ENCODE measurements around the gene CDC42BPB. TPM values are rescaled to one million over a fixed set of nuclear protein-coding genes. Genes with fewer than 3 reads are reported as not detected.

CDC42BPB gene
- total RNA-seq, 1 donor from 2014 or later: 103 TPM

- Mint-ChIP-seq H3K27ac (no peak overlapping the region), H3K4me1 (no peaks in the 10 kb centered on the region), H3K36me3 (peaks cover 37% of the 10 kb centered on the region), H3K4me3 (no peak overlapping the region), H3K9me3 (no peaks in the 10 kb centered on the region), H3K27me3 (ENCODE audit: low read depth) (no peaks in the 10 kb centered on the region)
- DNase-seq (ENCODE audit: low spot score in 2 of 2, unreplicated experiment in 2 of 2): no peak
- TF ChIP-seq CTCF (IDR thresholded peaks at IDR 0.05; ENCODE audit: unreplicated experiment): no peak
These were observed 101.5 kb downstream of the CDC42BPB start for GRCh38 chr14:102955636-102956408.

GRCh38 chr14:102954081-102954789, 103.1 kb downstream of the CDC42BPB start:
- Mint-ChIP-seq H3K27ac (no peak overlapping the region), H3K4me1 (no peaks in the 10 kb centered on the region), H3K4me3 (no peak overlapping the region), H3K36me3 (peaks cover 35% of the 10 kb centered on the region), H3K9me3 (no peaks in the 10 kb centered on the region), H3K27me3 (ENCODE audit: low read depth) (no peaks in the 10 kb centered on the region)
- no peak for TF ChIP-seq CTCF (IDR thresholded peaks at IDR 0.05; ENCODE audit: unreplicated experiment)
- no peak for DNase-seq (ENCODE audit: low spot score in 2 of 2, unreplicated experiment in 2 of 2)

DNA sequence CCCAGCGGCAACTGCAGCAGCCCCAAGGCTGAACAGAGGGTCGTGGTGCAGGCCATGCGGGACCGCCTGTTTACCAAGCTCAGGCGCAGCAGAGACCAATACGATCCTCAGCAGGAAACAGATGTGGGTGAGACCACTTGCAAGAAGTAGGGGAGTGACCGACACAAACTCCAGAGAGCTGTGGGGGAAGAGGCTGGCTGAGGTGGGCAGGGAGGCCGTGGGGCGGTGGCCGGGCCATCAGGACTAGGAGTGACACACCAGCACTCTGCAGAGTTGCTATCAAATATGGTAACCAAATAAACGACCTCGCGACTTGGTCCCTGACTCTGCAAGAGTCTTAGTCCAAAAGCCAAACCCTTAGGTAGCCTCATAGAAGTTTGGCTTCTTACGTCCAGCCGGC, 104.2 kb downstream of the CDC42BPB start:
- DNase-seq (ENCODE audit: low spot score in 2 of 2, unreplicated experiment in 2 of 2): no peak
- Mint-ChIP-seq H3K36me3 (peaks cover 30% of the 10 kb centered on the region), H3K27ac (no peak overlapping the region), H3K4me1 (no peaks in the 10 kb centered on the region), H3K9me3 (no peaks in the 10 kb centered on the region), H3K27me3 (ENCODE audit: low read depth) (no peaks in the 10 kb centered on the region), H3K4me3 (no peak overlapping the region)
- no peak for TF ChIP-seq CTCF (IDR thresholded peaks at IDR 0.05; ENCODE audit: unreplicated experiment)

GRCh38 chr14:102952276-102952675, 105.1 kb downstream of the CDC42BPB start:
- no peak for DNase-seq (ENCODE audit: low spot score in 2 of 2, unreplicated experiment in 2 of 2)
- H3K27ac Mint-ChIP-seq: no peak overlapping the region

GRCh38 chr14:102951799-102952198, 105.5 kb downstream of the CDC42BPB start:
- no peak for TF ChIP-seq CTCF (IDR thresholded peaks at IDR 0.05; ENCODE audit: unreplicated experiment)

More at GRCh38 chr14:102952276-102952675, 105.1 kb downstream of the CDC42BPB start:
- no peaks in the 10 kb centered on the region for H3K27me3 Mint-ChIP-seq (ENCODE audit: low read depth)
- H3K4me1 Mint-ChIP-seq: no peaks in the 10 kb centered on the region
- TF ChIP-seq CTCF (IDR thresholded peaks at IDR 0.05; ENCODE audit: unreplicated experiment): no peak
- no peak overlapping the region for H3K4me3 Mint-ChIP-seq
- H3K9me3 Mint-ChIP-seq: no peaks in the 10 kb centered on the region
- H3K36me3 Mint-ChIP-seq: peaks cover 29% of the 10 kb centered on the region

More at GRCh38 chr14:102951799-102952198, 105.5 kb downstream of the CDC42BPB start:
- Mint-ChIP-seq H3K27me3 (ENCODE audit: low read depth) (no peaks in the 10 kb centered on the region), H3K9me3 (no peaks in the 10 kb centered on the region), H3K27ac (no peak overlapping the region), H3K4me1 (no peaks in the 10 kb centered on the region), H3K4me3 (no peak overlapping the region), H3K36me3 (peaks cover 30% of the 10 kb centered on the region)
- DNase-seq (ENCODE audit: low spot score in 2 of 2, unreplicated experiment in 2 of 2): no peak

All from mesothelial cell of epicardium (in vitro differentiated cells).